Ishikawa (cell line): ENCODE measurements around the gene ZFX.

Experiments used
- CEBPB ChIP-seq: IDR thresholded peaks from 2 replicates; pipeline ENCODE4 v1.6.1; 2012
- CREB1 ChIP-seq: IDR thresholded peaks from 2 replicates; pipeline ENCODE4 v1.6.1; 2012; ENCODE audit warnings: low read depth
- EGR1 ChIP-seq: IDR thresholded peaks from 2 replicates; pipeline ENCODE4 v1.6.1; 2012
- EP300 ChIP-seq: IDR thresholded peaks from 2 replicates; pipeline ENCODE4 v1.6.1; 2012; ENCODE audit warnings: borderline replicate concordance
- FOXM1 ChIP-seq: IDR thresholded peaks from 2 replicates; pipeline ENCODE4 v1.6.1; 2012; ENCODE audit warnings: low read depth, borderline replicate concordance
- NFIC ChIP-seq: IDR thresholded peaks from 2 replicates; pipeline ENCODE4 v1.6.1; 2012
- RAD21 ChIP-seq: IDR thresholded peaks from 2 replicates; pipeline ENCODE4 v1.6.1; 2012; ENCODE audit warnings: low read depth
- TAF1 ChIP-seq: IDR thresholded peaks from 2 replicates; pipeline ENCODE4 v1.6.1; 2012; ENCODE audit warnings: low read depth, mild to moderate bottlenecking
- TCF12 ChIP-seq: IDR thresholded peaks from 2 replicates; pipeline ENCODE4 v1.6.1; 2012; ENCODE audit warnings: low read depth
- TEAD4 ChIP-seq: IDR thresholded peaks from 2 replicates; pipeline ENCODE4 v1.6.1; 2012
- YY1 ChIP-seq: IDR thresholded peaks from 2 replicates; pipeline ENCODE4 v1.6.1; 2012; ENCODE audit warnings: low read depth
- ZBTB7A ChIP-seq: IDR thresholded peaks from 2 replicates; pipeline ENCODE4 v1.6.1; 2012; ENCODE audit warnings: low read depth
- TF ChIP-seq, protein P1 (sequence below): IDR thresholded peaks from 2 replicates; pipeline ENCODE4 v1.6.1; 2012; ENCODE audit warnings: low read depth, mild to moderate bottlenecking
- TF ChIP-seq, protein P2 (sequence below): IDR thresholded peaks from 2 replicates; pipeline ENCODE4 v1.6.1; 2012
- TF ChIP-seq, protein P3 (sequence below): IDR thresholded peaks from 2 replicates; pipeline ENCODE4 v1.6.1; 2012

The ZFX gene

GRCh38 chrX:24147165-24147564, 2.4 kb upstream of the ZFX start:
- no peak for TF ChIP-seq NFIC
- no peak for TF ChIP-seq FOXM1
- TF ChIP-seq CREB1, result no peak
- no peak for TF ChIP-seq TCF12
- TF ChIP-seq TAF1, result no peak
- TF ChIP-seq, protein P1, sequence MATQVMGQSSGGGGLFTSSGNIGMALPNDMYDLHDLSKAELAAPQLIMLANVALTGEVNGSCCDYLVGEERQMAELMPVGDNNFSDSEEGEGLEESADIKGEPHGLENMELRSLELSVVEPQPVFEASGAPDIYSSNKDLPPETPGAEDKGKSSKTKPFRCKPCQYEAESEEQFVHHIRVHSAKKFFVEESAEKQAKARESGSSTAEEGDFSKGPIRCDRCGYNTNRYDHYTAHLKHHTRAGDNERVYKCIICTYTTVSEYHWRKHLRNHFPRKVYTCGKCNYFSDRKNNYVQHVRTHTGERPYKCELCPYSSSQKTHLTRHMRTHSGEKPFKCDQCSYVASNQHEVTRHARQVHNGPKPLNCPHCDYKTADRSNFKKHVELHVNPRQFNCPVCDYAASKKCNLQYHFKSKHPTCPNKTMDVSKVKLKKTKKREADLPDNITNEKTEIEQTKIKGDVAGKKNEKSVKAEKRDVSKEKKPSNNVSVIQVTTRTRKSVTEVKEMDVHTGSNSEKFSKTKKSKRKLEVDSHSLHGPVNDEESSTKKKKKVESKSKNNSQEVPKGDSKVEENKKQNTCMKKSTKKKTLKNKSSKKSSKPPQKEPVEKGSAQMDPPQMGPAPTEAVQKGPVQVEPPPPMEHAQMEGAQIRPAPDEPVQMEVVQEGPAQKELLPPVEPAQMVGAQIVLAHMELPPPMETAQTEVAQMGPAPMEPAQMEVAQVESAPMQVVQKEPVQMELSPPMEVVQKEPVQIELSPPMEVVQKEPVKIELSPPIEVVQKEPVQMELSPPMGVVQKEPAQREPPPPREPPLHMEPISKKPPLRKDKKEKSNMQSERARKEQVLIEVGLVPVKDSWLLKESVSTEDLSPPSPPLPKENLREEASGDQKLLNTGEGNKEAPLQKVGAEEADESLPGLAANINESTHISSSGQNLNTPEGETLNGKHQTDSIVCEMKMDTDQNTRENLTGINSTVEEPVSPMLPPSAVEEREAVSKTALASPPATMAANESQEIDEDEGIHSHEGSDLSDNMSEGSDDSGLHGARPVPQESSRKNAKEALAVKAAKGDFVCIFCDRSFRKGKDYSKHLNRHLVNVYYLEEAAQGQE, result no peak
- no peak for TF ChIP-seq YY1
- TF ChIP-seq EGR1, result no peak
- TF ChIP-seq, protein P2, sequence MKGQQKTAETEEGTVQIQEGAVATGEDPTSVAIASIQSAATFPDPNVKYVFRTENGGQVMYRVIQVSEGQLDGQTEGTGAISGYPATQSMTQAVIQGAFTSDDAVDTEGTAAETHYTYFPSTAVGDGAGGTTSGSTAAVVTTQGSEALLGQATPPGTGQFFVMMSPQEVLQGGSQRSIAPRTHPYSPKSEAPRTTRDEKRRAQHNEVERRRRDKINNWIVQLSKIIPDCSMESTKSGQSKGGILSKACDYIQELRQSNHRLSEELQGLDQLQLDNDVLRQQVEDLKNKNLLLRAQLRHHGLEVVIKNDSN, result no peak
- no peak for TF ChIP-seq TEAD4
- no peak for TF ChIP-seq RAD21
- TF ChIP-seq CEBPB, result no peak
- no peak for TF ChIP-seq ZBTB7A

DNA sequence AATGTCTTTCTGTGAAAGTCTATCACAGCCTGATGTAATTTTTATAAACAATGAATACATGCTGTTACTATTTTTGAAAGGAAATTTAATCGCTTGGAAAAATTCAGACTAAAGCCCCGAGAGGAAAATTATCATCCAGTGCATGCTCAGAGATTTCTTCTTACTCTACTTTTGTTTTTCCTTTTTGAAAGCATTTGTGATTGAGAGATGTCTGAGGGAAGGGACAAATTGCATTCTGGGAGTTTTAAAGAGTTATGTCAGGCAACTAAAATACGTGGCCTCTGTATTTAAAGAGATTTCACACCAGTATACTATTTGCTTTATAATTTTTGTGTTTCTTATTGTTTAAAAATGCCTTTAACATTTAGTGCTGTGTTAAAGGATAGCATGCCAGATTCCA, 1.4 kb upstream of the ZFX start:
- TF ChIP-seq ZBTB7A, result no peak
- no peak for TF ChIP-seq YY1
- TF ChIP-seq EGR1, result no peak
- TF ChIP-seq, protein P2, result no peak
- no peak for TF ChIP-seq FOXM1

GRCh38 chrX:24148535-24149350, 786 bp upstream of the ZFX start:
- TF ChIP-seq CEBPB, result no peak
- no peak for TF ChIP-seq EGR1
- TF ChIP-seq, protein P2, result no peak
- no peak for TF ChIP-seq NFIC
- TF ChIP-seq, protein P1, result no peak
- TF ChIP-seq EP300, result no peak
- TF ChIP-seq TCF12, result no peak
- no peak for TF ChIP-seq FOXM1
- no peak for TF ChIP-seq CREB1
- TF ChIP-seq TAF1, result no peak

GRCh38 chrX:24150051-24150790, 692 bp downstream of the ZFX start:
- 0 out of 2 replicates have a peak, but pooled peaks have one; percentile 48 for TF ChIP-seq TAF1
- TF ChIP-seq, protein P2, result 0 out of 2 replicates have a peak, but pooled peaks have one; percentile 23
- no peak for TF ChIP-seq FOXM1
- no peak for TF ChIP-seq TEAD4
- TF ChIP-seq, protein P1, result no peak
- no peak for TF ChIP-seq ZBTB7A
- peak; percentile 93 for TF ChIP-seq YY1
- TF ChIP-seq EGR1, result no peak
- TF ChIP-seq CEBPB, result no peak
- TF ChIP-seq CREB1, result no peak
- TF ChIP-seq TCF12, result no peak; the same call in 1 of the 2 replicates
- TF ChIP-seq EP300, result no peak
- TF ChIP-seq, protein P3, sequence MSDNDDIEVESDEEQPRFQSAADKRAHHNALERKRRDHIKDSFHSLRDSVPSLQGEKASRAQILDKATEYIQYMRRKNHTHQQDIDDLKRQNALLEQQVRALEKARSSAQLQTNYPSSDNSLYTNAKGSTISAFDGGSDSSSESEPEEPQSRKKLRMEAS, result peak; percentile 17; the same call in 1 of the 2 replicates
- no peak for TF ChIP-seq NFIC
- no peak for TF ChIP-seq RAD21
